K562 (cell line): ENCODE results near the gene PGD. TPM values are rescaled to one million over a fixed set of nuclear protein-coding genes. Genes with fewer than 3 reads are reported as not detected.
A peak's percentile ranks its signal among the peaks of the same experiment; 100 is the strongest.

Source experiments
- BCLAF1 ChIP-seq, 2 experiments: fragments of 450-650 bp in 1 of 2; IDR thresholded peaks; 2 replicates each; pipeline ENCODE4 v1.6.1; 2011 to 2017; ENCODE audit warnings: low read depth in 2 of 2, antibody characterized with exemption in 1 of 2, borderline replicate concordance in 1 of 2, low read length in 1 of 2, mild to moderate bottlenecking in 1 of 2, mixed read lengths in 1 of 2; ENCODE audit not compliant: control insufficient read depth in 1 of 2
- CXXC5 ChIP-seq: fragments of 250-450 bp; sonication (Bioruptor Pico); IDR thresholded peaks from 2 replicates; pipeline ENCODE4 v1.8.0; 2022; ENCODE audit warnings: inconsistent platforms, mild to moderate bottlenecking, moderate library complexity
- EZH2 ChIP-seq: IDR thresholded peaks from 2 replicates; pipeline ENCODE4 v1.6.1; 2012; ENCODE audit warnings: low read depth, mild to moderate bottlenecking, inconsistent platforms, low read length, borderline replicate concordance
- KLF16 ChIP-seq: IDR thresholded peaks from 2 replicates; pipeline ENCODE4 v1.6.1; 2016; ENCODE audit warnings: antibody characterized with exemption
- MTA1 ChIP-seq: fragments of 450-650 bp; IDR thresholded peaks from 2 replicates; pipeline ENCODE4 v1.6.1; 2017; ENCODE audit warnings: borderline replicate concordance
- NKRF ChIP-seq: fragments of 450-650 bp; IDR thresholded peaks from 2 replicates; pipeline ENCODE4 v1.6.1; 2016; ENCODE audit warnings: borderline replicate concordance
- PPARD ChIP-seq: fragments of 250-450 bp; sonication (Bioruptor Pico); IDR thresholded peaks from 2 replicates; pipeline ENCODE4 v1.8.0; 2022; ENCODE audit warnings: inconsistent platforms, mild to moderate bottlenecking, moderate library complexity
- RNF219 ChIP-seq: fragments of 250-450 bp; sonication (Bioruptor Pico); IDR thresholded peaks from 2 replicates; pipeline ENCODE4 v1.5.0; 2022; ENCODE audit warnings: mild to moderate bottlenecking
- RUNX1 ChIP-seq: sonication (generic); IDR thresholded peaks from 2 replicates; pipeline ENCODE4 v1.6.1; 2016; ENCODE audit warnings: antibody characterized with exemption, low read depth
- SMARCB1 ChIP-seq: IDR thresholded peaks from 2 replicates; pipeline ENCODE4 v1.6.1; 2011; ENCODE audit warnings: improper control_type of control experiment, low read depth; ENCODE audit not compliant: insufficient read length
- ZBTB43 ChIP-seq: sonication (generic); formaldehyde crosslinking; IDR thresholded peaks from 2 replicates; pipeline ENCODE4 v1.8.0; 2023; ENCODE audit warnings: mild to moderate bottlenecking, missing genetic modification reagents
- ZNF197 ChIP-seq: fragments of 200-800 bp; sonication (Bioruptor generic); IDR thresholded peaks from 2 replicates; pipeline ENCODE4 v1.6.1; 2016; ENCODE audit warnings: low read depth, missing genetic modification characterization, missing compliant biosample characterization
- ZNF224 ChIP-seq: sonication (generic); formaldehyde crosslinking; IDR thresholded peaks from 2 replicates; pipeline ENCODE4 v1.8.0; 2022; ENCODE audit warnings: mild to moderate bottlenecking, missing genetic modification reagents
- ZNF592 ChIP-seq: fragments of 450-650 bp; IDR thresholded peaks from 2 replicates; pipeline ENCODE4 v1.6.1; 2017; ENCODE audit warnings: antibody characterized with exemption, mild to moderate bottlenecking
- ZZZ3 ChIP-seq: fragments of 450-650 bp; IDR thresholded peaks from 2 replicates; pipeline ENCODE4 v1.6.1; 2016; ENCODE audit warnings: antibody characterized with exemption, mild to moderate bottlenecking, moderate library complexity
- polyA plus RNA-seq, 8 experiments: library from polyadenylated mRNA; depleted of rRNA in 4 of 8; stranded (reverse) in 5 of 8; unstranded in 3 of 8; fragments of >200 nt; fragmentation: Nextera tagmentation in 2 of 8; fragmentation: Illumina TruSeq in 1 of 8; extraction: Ambion mirVana in 2 of 8; extraction: Trizol in 1 of 8; gene quantifications; 2 replicates each; pipeline versions ENCODE4 v1.2.1 to v1.2.3, GENCODE V29; 2011 to 2014; ENCODE audit warnings: inconsistent platforms in 1 of 8, missing spikeins in 1 of 8
- total RNA-seq, 7 experiments: library from RNA; depleted of rRNA in 6 of 7; stranded (reverse); fragments of >200 nt in 6 of 7; fragmentation: Illumina TruSeq in 2 of 7; extraction: Trizol in 2 of 7; gene quantifications; 2 replicates each; pipeline versions ENCODE4 v1.2.1 to v1.2.3, GENCODE V29; 2011 to 2021; ENCODE audit warnings: low replicate concordance in 1 of 7

The PGD gene
- total and polyA plus RNA-seq, 9 of the 15 experiments (the other 6 are each of a cell fraction or from before 2014, with no cell fraction given): 177 to 542 (median 270) TPM

GRCh38 chr1:10459184-10459583, 60.3 kb downstream of the PGD start (continued):
- TF ChIP-seq BCLAF1 (IDR thresholded peaks at IDR 0.05; ENCODE audit: borderline replicate concordance in 1 of 2, control insufficient read depth in 1 of 2, low read depth in 2 of 2, low read length in 1 of 2) (peak in 1 of 2 experiments; percentile 66; a peak in 1 of 4 replicates), ZNF592 (peak; percentile 91), NKRF (no peak), MTA1 (peak; percentile 50; the same call in 1 of the 2 replicates), EZH2 (no peak), CXXC5 (CRISPR knock-in tag) (0 out of 2 replicates have a peak, but pooled peaks have one; percentile 26), ZBTB43 (CRISPR knock-in tag) (no peak), ZZZ3 (no peak), RUNX1 (no peak), SMARCB1 (no peak), RNF219 (no peak), KLF16 (no peak), PPARD (no peak), ZNF224 (CRISPR knock-in tag) (no peak), ZNF197 (CRISPR knock-in tag) (0 out of 2 replicates have a peak, but pooled peaks have one; percentile 32)
